Retina (tissue), 1 donor: Measurements from ENCODE around the gene FBXO34.
"Not testable (repeated sequence)": the region's sequence is repeated elsewhere in the genome, so short reads cannot be mapped to it uniquely, and the experiment has no call there.

Experiments used
- DNase-seq: peaks from one replicate; pipeline ENCODE4 v3.0.0-alpha.2; 2016

Gene FBXO34

DNA sequence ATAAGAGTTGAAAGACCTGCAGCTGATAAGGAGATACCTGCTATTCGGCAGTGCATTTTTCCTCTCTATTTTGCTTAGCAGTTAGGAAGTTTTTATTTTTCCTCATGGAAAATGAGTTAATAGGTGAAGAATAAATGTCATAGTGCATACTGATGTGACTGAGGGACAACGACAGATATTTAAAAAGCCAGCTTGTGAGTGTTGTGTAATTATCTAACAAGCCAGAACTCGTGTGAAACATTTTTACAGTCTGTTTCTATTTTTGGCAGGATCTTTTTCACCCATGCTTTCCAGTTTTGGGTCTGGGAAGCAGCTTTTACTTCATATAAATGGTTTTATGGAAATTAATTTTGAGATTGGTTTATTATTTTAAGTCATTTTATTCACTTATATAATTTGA lies 2.9 kb downstream of the FBXO34 start:
- no peak for DNase-seq

DNA sequence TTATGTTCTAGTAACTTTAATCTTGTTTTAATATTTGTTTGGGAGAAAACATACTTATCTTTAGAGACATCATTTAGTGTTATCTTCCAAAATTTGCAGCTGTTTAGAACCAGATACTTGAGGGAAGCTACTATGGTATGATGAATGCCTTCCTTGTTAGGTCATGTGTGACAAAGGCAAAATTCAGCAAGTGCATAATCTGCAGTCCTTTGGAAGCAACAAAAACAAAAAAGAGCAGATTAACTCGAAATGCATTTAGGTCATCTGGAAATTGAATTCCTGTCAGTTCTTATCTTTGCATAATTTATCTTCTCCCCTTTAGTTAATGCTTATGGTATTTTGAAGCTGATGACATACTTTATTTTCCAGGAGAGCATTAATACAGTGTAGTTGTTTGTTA lies 3.5 kb downstream of the FBXO34 start:
- DNase-seq: no peak

DNA sequence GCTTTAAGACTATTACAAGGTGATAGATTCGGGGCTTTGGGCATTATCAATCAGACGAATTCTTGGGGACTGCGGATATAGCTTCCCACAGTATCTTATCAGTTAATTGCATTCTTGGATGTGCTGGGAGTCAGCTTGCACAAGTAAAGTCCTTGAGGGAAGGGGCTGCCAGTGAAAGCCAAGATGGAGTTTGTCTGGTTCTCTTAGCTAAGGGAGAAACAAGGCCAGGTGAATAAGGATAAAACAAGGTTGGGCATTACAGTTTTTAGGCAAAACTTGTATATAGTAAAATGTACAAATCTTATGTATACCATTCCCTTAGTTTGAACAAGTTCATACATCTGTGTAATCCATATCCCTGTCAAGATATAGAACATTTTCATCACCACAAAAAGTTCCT lies 5.5 kb downstream of the FBXO34 start:
- no peak for DNase-seq

DNA sequence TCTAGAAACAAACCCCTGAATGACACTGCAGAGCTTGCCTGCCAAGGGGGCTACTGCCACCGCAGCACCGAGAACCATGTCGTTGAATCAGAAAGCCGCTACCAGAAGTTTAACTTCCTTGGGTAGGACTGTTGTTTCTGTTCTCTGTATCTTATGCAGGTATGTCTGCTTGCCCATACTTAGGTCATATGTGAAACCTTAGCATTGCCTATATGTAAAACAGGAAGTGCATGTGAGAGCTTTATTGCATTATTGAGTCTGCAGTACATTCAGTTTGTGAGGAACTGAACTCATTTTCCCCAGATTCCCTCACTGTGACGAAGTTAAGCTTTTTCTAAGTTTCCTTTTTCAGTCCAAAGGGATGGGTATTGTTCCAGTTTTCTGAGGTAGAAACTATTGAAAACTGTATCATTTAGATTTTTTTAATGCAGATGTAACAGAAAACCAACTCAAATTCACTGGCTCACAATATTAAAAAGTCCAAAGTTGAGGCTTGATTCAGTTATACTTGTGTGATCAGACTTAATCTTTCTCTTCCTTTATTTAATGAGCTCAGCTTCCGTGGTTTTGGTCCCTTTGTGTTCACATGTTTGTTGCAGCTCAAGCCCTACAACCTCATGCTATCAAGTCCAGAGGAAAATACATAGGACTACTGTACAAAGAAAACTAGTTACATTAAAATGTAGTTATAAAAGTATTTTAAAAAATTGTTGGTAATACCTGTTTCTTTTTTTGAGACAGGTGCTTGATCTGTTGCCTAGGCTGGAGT lies 6.9 kb downstream of the FBXO34 start:
- DNase-seq: no peak

DNA sequence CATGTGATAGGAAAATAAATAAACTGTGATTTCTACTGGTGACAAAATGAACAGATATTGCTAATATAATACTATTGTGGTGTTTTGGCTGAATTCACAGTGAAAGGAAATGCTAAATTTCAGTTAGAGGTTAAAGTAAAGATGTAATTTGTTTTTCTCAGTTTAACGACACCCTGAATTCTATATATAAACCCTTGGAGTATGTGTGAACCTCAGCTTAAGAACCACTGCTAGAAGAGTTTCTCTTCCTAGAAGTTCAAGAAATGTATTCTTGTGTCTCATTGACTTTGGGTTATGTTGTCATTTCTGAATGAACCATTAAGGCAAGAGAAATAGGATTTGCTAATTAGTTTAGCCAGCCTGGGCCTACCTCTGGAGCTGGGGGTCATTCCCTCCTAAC lies 8.2 kb downstream of the FBXO34 start:
- DNase-seq: no peak

DNA sequence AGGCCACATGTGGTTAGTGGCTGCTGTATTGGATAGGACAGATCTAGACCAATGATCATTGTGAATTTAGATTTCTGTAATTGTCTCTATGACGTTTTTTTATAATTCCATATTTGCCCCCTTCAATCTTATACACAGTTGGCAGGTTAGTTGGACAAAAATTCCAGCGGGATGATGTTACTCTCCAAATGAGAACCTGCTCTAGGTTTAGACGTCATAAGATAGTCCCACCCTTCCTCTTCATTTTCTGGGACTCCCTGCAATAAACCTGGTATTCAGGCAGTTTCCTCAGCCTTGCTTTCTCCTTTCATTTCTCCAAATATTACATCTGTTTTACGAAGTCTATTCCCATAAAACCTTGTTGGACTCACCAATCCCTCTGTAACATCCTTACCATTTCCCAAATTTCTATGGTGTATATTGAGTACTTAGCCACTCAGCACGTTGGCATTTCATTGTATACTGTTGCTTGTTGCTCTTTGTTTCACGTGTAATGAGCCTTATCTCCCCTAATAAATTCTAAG lies 10.2 kb downstream of the FBXO34 start:
- no peak for DNase-seq

DNA sequence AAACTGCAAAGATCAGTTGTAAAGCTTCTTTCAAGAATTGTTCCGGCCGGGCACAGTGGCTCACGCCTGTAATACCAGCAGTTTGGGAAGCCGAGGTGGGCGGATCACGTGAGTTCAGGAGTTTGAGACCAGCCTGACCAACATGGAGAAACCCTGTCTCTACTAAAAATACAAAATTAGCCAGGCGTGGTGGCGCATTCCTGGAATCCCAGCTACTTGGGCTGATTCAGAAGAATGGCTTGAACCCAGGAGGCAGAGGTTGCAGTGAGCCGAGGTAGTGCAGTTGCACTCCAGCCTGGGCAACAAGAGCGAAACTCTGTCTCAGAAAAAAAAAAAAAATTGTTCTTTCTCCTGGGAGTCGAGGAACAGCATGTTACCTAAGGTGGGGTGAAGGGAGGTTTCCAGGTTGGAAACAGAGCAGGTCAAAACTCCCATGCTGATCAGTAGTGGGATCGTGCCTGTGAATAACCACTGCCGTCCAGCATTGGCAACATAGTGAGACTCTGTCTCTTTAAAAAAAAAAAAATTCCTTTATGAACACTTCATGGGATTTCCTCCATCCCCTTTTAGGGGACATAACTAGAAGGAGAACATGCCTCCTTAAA lies 13.9 kb downstream of the FBXO34 start:
- DNase-seq: no peak

DNA sequence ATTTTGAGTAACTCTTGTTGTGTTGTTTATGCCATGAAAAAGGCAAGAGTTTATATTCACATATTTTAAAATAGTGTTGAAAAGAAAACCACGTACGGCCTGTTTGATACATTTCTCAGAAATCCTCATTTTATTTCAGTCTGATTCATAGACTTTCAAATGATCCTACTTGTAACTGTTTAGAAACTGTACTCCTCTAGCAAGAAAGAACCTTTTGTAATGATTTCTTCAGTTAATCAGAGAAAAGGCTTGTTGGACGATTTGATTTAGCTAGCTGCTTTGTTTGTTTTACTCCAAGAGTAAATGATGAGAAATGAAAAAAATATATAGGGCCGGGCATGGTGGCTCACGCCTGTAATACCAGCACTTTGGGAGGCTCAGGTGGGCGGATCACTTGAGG lies 17.2 kb downstream of the FBXO34 start:
- DNase-seq: no peak

DNA sequence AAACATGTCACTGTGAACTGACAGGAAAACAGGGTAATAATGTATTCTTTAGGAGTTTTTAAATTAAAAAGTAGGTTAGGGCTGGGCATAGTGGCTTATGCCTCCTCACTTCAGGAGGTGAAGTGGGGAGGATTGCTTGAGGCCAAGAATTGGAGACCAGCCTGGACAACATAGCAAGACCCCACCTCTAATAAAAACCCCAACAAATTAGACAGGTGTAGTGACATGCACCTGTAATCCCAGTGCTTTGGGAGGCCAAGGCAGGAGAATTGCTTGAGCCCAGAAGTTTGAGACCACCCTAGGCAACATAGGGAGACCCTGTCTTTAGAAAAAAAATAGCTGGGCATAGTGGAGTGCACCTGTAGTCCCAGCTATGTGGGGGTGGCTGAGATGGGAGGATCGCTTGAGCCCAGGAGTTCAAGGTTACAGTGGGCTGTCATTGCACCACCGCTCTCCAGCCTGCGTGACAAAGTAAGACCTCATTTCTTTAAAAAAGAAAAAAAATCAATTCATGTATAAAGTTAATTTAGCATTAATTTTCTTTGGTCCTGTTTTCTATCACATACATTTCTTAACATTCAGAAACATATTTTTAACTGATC lies 20.4 kb downstream of the FBXO34 start:
- DNase-seq: no peak

DNA sequence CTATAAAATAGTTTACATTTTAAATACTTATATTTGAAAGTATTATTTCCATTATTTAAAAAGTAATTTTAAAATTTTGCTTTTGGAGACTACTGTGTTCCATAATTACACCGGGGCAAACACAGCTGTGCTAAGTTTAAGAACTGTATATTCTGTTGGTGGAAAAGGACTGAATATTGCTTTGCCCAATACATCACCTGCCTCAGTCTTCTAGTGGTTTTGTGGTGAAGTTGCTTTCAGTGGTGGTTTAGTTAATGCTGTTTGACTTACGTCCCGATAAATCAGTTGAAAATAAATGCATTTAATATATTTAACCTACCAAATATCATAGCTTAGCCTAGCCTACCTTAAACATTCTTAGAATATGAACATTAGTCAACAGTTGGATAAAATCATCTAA lies 23.4 kb downstream of the FBXO34 start:
- DNase-seq: no peak

DNA sequence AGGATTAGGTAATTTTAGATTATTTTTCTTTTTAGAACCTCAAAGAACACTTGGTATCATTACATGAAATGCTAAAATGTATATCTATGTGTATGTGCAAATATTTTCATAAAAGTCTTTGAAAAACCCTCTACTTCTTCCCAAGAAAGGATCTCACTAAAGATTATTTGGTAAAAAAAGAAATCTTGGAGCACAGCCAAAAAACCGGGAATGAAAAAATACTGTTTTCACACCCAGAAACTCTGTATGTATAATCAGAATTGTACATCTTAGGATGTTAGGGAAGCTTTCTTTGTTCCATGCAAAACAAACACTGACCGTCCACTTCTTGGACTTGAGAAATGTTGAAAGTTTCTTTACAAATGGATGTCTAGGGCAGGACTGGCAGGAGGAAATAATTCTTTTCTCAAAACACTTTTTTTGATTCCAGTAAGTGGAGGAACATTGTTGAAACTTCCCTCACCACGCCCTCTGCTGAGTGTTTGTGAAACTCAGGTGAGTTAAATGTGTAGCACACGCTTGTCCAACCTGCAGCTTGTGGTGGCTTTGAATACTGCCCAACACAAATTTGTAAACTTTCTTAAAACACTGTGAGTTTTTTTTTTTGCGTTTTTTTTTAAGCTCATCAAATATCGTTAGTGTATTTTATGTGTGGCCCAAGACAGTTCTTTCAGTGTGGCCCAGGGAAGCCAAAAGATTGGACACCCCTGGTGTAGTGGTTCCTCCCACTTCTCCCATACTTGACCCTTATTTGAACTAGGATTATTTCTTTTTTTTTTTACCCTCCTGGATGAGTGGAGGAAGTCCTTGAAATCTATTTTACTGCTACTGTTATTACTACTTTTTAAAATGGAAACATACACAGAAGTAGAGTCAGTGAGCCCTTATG lies 26.6 kb downstream of the FBXO34 start:
- DNase-seq: no peak

DNA sequence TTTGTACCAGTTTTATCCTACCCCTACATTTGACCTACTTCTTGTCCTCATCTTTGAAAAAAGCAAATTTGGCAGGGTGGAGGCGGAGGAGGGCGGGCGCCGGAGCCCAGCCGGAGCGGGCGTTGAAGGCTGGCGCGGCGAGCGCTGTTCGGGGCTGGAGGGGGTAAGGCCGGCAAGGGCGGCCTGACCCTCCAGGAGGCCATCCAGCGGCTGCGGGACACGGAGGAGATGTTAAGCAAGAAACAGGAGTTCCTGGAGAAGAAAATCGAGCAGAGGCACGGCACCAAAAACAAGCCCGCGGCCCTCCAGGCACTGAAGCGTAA lies 27.2 kb downstream of the FBXO34 start:
- DNase-seq: no peak

DNA sequence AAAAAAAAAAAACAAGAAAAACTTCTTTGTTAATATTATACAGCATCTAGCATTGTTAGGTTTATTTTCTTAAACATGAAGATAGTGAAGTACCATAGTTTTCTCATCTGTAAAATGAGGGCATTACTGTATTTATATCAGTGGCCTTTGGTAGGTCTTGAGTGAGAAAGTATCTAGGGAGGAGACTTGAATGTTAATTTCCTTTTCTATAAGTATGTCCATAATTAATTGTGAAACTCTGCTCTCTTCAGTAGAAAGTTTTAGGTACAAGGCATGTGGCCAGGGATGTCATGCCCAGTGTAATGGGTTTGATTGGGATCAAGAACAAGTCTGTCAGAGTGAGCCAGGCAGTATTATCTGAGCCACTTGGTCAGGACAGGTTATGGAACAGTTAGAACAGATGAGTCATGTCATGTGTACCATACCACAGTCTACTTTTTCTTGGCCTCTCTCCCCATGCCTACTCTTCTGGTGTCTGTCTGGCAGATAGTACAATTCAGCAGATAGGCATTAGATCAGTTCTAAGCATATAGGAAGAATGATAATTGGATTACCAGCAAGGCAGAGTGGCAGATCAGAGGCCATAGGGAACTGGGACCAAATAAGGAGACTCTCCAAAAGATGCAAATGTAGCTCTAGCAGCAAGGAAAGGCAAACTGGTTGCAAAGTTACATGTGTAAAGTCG lies 30.4 kb downstream of the FBXO34 start:
- DNase-seq: no peak

DNA sequence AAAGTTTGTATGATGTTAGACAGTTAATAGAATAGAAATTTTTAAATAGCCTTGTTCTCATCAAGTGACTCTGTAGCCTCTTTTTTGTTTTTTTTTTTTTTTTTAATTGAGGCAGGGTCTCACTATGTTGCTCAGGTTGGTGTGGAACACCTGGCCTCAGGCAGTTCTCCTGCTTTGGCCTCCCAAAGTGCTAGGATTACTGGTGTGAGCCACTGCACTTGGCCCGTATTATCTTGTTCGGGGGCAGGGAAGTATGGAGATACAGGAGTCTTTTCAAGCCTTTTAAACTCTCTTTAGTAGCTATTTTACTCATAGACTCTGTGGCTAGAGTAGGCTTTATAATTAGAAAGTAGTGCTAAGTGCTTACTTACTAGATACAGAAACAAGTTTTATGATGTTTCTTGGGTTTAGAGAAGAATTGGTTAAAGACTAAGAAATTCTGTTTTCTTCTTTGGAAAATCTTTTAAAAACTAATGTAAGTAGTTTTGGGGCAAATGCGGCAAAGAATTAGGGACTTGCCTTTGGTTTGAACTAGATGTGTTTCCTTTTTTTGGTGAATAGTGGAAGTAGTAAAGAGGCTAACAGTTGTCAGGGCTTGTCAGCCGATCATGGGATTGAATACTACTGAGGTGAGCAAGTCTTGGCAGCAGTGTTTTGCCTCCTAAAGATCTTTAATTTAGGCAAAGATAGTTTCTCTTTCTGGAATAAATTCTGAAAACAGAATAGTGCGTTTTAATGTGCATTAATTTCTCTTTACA lies 31.3 kb downstream of the FBXO34 start:
- no peak for DNase-seq

DNA sequence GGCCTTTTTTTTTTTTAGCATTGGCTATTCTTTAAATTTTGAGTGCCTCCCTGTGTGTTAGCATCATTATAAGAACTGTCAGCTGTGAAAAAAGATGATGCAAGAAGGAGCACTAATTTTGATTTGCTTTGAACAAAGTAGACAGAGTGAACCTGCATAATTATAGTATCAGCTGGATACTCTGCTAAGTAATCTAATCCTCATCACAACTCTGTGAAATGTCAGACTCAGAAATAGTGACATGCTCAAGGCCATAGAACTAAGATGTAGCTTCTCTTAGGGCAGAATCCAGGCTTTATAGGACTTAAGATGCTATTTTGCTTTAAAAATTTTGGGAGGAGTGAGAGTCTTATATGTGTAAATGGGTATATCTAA lies 31.9 kb downstream of the FBXO34 start:
- no peak for DNase-seq

DNA sequence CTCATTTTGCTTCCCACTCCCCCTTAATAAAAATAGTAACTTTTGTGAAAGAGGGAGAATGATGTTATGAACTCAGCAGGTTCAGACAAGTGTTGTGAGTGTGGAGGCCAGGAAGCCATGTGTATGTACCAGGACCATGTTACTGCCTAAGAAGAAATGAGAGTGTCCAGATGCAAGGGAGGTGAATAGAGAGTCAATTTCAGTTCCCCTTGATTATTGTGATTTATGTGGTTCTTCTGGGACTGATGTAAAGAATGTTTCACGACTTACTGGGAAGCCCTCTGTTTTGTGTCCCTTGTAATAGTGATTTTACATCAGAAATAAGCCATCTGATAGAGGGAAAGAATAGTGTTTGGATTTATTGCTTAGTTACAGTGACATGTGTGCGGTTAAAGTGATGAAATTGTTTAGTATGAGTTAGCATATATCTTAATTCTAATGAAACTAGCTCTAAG lies 32.5 kb downstream of the FBXO34 start:
- no peak for DNase-seq

DNA sequence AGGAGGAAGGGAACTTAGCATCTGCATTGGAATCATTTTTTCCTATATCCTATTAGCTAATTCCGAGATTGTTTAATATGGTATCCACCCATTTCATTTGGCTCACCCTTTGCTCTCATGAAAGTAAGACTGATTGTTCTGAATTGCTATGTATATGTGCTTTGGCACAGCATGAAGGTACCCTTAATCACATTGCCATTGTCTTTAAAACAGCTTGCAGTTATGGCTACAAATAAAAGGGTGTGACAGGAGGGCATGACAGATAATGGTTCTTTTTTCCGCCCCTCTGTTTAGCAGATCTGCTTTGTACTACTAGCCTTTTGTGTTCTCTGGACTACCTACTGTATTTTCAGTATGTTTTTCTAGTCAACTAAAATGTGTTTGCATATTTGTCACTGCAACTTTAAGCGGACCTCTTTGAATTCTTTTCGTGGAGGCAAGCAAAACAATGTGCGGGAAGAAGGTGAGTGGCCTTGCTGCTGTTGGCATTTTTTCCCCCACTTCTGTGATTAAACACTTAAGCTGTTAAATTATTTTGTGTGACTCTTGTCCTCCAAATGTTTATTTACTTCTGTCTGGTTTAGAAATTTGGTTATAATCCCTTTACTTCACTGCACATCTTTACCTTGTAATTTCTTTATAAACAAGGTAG lies 35.8 kb downstream of the FBXO34 start:
- DNase-seq: no peak

DNA sequence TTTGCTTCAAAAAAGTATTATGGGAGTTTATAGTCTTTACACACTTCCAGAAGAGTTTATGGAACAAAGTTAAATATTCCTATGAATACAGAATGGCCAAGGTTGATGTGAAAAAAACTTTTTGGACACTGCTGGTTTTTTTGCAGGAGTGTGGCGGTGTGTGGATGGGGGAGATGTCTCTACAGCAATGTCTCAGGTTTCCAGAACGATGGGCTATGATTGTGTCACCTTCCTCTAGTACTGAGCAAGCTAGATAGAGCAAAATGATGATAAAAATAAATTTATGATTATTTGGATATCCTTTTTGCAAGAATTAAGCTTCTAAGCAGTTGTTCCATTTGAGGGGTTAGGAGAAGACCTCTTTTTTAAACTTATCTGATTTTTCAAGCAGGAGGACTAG lies 37.9 kb downstream of the FBXO34 start:
- no peak for DNase-seq

DNA sequence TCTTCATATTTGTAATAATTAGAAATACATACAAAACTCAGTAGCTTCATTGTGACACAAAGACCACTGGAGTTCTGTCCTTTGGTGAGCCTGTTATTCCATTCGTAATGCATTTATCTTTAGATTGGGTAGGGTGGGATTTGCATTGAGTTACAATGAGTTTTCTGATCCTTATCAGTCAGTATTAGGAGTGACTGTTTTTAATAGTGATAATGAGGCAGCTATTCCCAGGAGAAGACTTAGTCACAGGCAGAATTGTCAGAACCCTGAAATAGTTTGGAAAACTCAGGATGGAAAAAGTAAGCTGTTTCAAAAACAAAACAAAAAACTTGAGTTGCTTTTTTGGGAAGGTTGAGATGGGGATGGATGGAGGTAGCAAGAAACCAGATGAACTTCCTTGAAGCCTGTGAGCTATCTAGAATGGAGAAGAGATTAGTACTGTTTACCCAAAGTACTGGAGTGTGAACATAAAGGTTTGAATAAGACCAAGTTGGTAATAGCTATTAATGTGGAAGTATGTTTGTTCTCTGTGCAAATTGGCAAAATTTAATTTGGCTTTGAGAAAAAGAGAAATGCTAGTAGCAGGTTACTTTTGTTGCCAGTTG lies 38.6 kb downstream of the FBXO34 start:
- no peak for DNase-seq

DNA sequence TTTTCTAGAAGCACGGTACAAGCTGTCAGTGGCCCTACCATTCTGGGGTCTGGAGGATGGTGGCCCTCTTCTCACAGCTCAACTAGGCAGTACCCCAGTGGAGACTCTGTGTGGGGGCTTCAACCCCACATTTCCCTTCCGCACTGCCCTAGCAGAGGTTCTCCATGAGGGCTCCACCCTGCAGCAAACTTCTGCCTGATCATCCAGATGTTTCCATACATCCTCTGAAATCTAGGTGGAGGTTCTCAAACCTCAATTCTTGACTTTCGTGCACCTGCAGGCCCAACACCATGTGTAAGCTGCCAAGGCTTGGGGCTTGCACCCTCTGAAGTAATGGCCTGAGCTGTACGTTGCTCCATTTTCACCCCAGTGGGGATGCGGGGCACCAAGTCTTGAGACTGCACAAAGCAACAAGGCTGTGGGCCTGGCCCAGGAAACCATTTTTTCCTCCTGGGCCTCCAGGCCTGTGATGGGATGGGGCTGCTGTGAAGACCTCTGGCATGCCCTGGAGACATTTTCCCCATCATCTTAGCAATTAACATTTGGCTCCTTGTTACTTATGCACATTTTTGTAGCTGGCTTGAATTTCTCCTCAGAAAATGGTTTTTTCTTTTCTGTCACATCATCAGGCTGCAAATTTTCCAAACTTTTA lies 41.3 kb downstream of the FBXO34 start:
- DNase-seq: not testable (repeated sequence)
